ENCODE results near the gene A4GNT.
A peak's percentile ranks its signal among the peaks of the same experiment; 100 is the strongest.

Gene A4GNT

DNA sequence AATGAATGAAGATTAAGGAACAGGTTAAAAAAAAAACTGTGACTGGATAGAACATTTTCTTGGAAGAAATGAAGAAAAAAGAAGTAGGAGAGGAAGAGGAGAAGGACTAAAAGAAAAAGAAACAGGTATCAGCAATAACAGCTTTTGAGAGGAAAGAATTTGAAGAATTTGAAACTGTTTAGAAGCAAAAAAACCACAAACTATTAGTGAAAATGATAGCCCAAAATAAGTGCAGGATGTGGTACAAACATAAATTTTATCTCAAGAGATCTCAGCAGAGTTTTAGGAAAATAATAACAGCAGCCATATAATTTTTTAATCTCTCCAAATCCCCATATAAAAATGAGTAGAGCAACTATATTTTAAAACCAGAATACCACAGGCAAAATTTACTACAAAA is 8.8 kb upstream of the A4GNT start:
- Histone ChIP-seq H3K27me3 (no peaks in the 10 kb centered on the region), H4K20me1 (no peaks in the 10 kb centered on the region), H3K9ac (no peak overlapping the region), H3K9me3 (peaks cover 7% of the 10 kb centered on the region; the same call in 1 of the 2 replicates), H3K4me3 (no peak overlapping the region), H3K27ac (no peak overlapping the region), H3K4me2 (no peak overlapping the region), H3K4me1 (no peaks in the 10 kb centered on the region), H3K36me3 (no peaks in the 10 kb centered on the region)
- TF ChIP-seq Cebpa-rat (IDR thresholded peaks at IDR 0.05) = no peak

DNA sequence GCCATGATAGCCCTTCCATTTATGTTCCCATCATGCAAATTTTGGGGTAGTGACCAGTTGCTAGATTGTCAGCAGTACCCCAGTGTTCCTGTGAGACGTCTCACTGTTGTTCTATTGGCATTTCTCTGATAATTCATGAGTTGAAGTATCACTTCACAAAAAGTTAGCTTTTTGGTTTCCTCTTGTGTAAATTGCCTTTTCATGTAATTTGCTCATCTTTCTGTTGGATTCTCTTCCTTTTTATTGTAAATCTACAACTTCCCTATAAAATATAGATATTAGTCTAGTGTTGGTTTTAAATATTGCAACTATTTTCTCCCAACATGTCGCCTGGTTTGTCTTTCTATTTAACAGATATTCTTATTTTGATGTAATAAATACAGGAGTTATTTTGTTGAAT is 7.5 kb upstream of the A4GNT start:
- TF ChIP-seq Cebpa-rat (IDR thresholded peaks at IDR 0.05) = no peak
- H3K4me3 ChIP-seq = no peak overlapping the region
- no peak overlapping the region for H3K4me2 ChIP-seq
- H3K9ac ChIP-seq = no peak overlapping the region
- no peaks in the 10 kb centered on the region for H3K36me3 ChIP-seq
- H3K4me1 ChIP-seq = no peaks in the 10 kb centered on the region
- H3K27me3 ChIP-seq = no peaks in the 10 kb centered on the region
- no peaks in the 10 kb centered on the region for H4K20me1 ChIP-seq
- H3K27ac ChIP-seq = no peak overlapping the region
- H3K9me3 ChIP-seq = peaks cover 7% of the 10 kb centered on the region; the same call in 1 of the 2 replicates

GRCh38 chr3:138137861-138138260 is 5.7 kb upstream of the A4GNT start:
- no peak for TF ChIP-seq Cebpa-rat (IDR thresholded peaks at IDR 0.05)
- H3K9ac ChIP-seq = no peak overlapping the region
- H3K27me3 ChIP-seq = no peaks in the 10 kb centered on the region
- 0 out of 2 replicates have a peak, but pooled peaks cover under 1% of the 10 kb centered on the region for H3K9me3 ChIP-seq
- H3K36me3 ChIP-seq = no peaks in the 10 kb centered on the region
- no peak overlapping the region for H3K4me3 ChIP-seq
- no peaks in the 10 kb centered on the region for H3K4me1 ChIP-seq
- H4K20me1 ChIP-seq = no peaks in the 10 kb centered on the region
- H3K4me2 ChIP-seq = no peak overlapping the region
- H3K27ac ChIP-seq = no peak overlapping the region

- H3K4me2 ChIP-seq = no peak overlapping the region
- no peak for TF ChIP-seq Cebpa-rat (IDR thresholded peaks at IDR 0.05)
These were observed 4.0 kb upstream of the A4GNT start for GRCh38 chr3:138136201-138136600.

GRCh38 chr3:138135833-138136194 is 3.6 kb upstream of the A4GNT start:
- no peak overlapping the region for H3K4me2 ChIP-seq
- H3K4me3 ChIP-seq = no peak overlapping the region
- H3K9ac ChIP-seq = no peak overlapping the region
- no peaks in the 10 kb centered on the region for H4K20me1 ChIP-seq
- no peak overlapping the region for H3K27ac ChIP-seq
- H3K27me3 ChIP-seq = no peaks in the 10 kb centered on the region
- H3K4me1 ChIP-seq = no peaks in the 10 kb centered on the region
- H3K36me3 ChIP-seq = no peaks in the 10 kb centered on the region
- H3K9me3 ChIP-seq = no peaks in the 10 kb centered on the region
- no peak for TF ChIP-seq Cebpa-rat (IDR thresholded peaks at IDR 0.05)

More at GRCh38 chr3:138136201-138136600, 4.0 kb upstream of the A4GNT start:
- Histone ChIP-seq H3K4me1 (no peaks in the 10 kb centered on the region), H3K9ac (no peak overlapping the region), H3K27ac (no peak overlapping the region), H3K27me3 (no peaks in the 10 kb centered on the region), H3K9me3 (no peaks in the 10 kb centered on the region), H3K4me3 (no peak overlapping the region), H3K36me3 (no peaks in the 10 kb centered on the region), H4K20me1 (no peaks in the 10 kb centered on the region)

- Histone ChIP-seq H3K4me2 (no peak overlapping the region), H3K4me3 (no peak overlapping the region), H4K20me1 (no peaks in the 10 kb centered on the region), H3K27me3 (no peaks in the 10 kb centered on the region), H3K9me3 (no peaks in the 10 kb centered on the region), H3K4me1 (no peaks in the 10 kb centered on the region), H3K27ac (no peak overlapping the region), H3K36me3 (no peaks in the 10 kb centered on the region), H3K9ac (no peak overlapping the region)
- TF ChIP-seq Cebpa-rat (IDR thresholded peaks at IDR 0.05) = no peak
These were observed 3.1 kb upstream of the A4GNT start for GRCh38 chr3:138135146-138135832.

DNA sequence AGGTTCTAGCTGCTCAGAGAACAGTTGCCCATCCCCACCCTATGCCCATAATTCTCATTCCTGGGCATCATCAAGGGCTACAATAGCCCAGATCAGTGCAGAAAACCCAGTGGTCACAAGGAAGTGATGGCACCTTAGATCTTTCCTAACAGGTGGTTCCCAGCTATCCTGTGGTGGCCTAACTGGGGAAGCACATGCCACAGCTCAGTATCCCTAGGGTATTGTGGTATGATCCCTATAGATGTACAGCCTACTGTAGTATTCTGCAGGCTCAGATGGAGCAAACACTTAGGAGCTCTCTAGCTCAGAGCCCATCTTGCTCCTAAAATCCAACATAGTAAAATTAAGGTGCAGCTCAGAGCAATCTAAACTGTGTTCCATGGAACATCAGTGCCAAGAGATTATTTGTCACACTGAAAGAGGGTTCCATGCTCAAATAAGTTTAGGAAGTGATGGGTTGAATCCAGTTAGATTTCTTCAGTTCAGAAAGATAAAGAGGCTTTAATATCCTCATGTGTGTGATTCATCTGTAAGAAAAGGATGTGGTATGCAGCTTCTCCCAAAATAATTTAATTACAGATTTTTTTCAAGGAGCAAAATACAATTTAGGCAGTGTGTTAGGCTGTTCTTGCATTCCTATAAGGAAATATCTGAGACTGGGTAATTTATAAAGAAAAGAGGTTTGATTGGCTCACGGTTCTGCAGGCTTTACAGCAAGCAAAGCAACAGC is 4.4 kb downstream of the A4GNT start:
- no peak overlapping the region for H3K4me3 ChIP-seq
- TF ChIP-seq Cebpa-rat (IDR thresholded peaks at IDR 0.05) = no peak
- no peaks in the 10 kb centered on the region for H4K20me1 ChIP-seq
- H3K9me3 ChIP-seq = peaks cover 8% of the 10 kb centered on the region
- H3K9ac ChIP-seq = no peak overlapping the region
- H3K4me2 ChIP-seq = peak overlapping the region; percentile 23
- no peaks in the 10 kb centered on the region; the same call in 1 of the 2 replicates for H3K27me3 ChIP-seq
- H3K36me3 ChIP-seq = no peaks in the 10 kb centered on the region
- peaks cover 13% of the 10 kb centered on the region for H3K4me1 ChIP-seq
- no peak overlapping the region for H3K27ac ChIP-seq

- Histone ChIP-seq H3K4me3 (no peak overlapping the region), H3K27ac (no peak overlapping the region), H3K9ac (no peak overlapping the region), H3K27me3 (no peaks in the 10 kb centered on the region; the same call in 1 of the 2 replicates), H3K9me3 (peaks cover 8% of the 10 kb centered on the region), H4K20me1 (no peaks in the 10 kb centered on the region), H3K36me3 (no peaks in the 10 kb centered on the region), H3K4me2 (no peak overlapping the region), H3K4me1 (peaks cover 13% of the 10 kb centered on the region)
- TF ChIP-seq Cebpa-rat (IDR thresholded peaks at IDR 0.05) = no peak
These were observed 6.5 kb downstream of the A4GNT start for GRCh38 chr3:138125548-138126221.

- H3K27me3 ChIP-seq = no peaks in the 10 kb centered on the region; the same call in 1 of the 2 replicates
- H3K36me3 ChIP-seq = no peaks in the 10 kb centered on the region
- TF ChIP-seq Cebpa-rat (IDR thresholded peaks at IDR 0.05) = no peak
- no peak overlapping the region for H3K27ac ChIP-seq
- peaks cover 8% of the 10 kb centered on the region for H3K9me3 ChIP-seq
- no peak overlapping the region for H3K9ac ChIP-seq
- H4K20me1 ChIP-seq = no peaks in the 10 kb centered on the region
- no peak overlapping the region for H3K4me3 ChIP-seq
- no peak overlapping the region for H3K4me2 ChIP-seq
- H3K4me1 ChIP-seq = peaks cover 13% of the 10 kb centered on the region
These were observed 7.4 kb downstream of the A4GNT start for GRCh38 chr3:138124706-138125355.
